IMR-90 (cell line): ENCODE measurements around the gene PPEF2. TPM values are rescaled to one million over a fixed set of nuclear protein-coding genes. Genes with fewer than 3 reads are reported as not detected.
A peak's percentile ranks its signal among the peaks of the same experiment; 100 is the strongest.

Experiments
- ATAC-seq: fragments of 200-7000 bp; cut with Tn5 transposase; 2 replicates; pipeline ENCODE4 v1.9.1; 2020; ENCODE audit warnings: low read depth, mild to moderate bottlenecking, moderate library complexity
- BruUV-seq: library from RNA; stranded (reverse); fragments of 400-500 nt; replicated peaks from 2 replicates; lab custom pipeline; 2021; lab: Mats Ljungman, UMichigan
- CTCF ChIA-PET: fragments of 300-600 bp; formaldehyde crosslinking; extraction: SDS; loops from one replicate; lab custom pipeline; 2021; ENCODE audit warnings: antibody characterized with exemption; lab: Yijun Ruan, JAX
- POLR2A ChIA-PET: fragments of 300-600 bp; sonication (Branson Sonifier 250); formaldehyde crosslinking; loops from one replicate; lab custom pipeline; 2022; ENCODE audit warnings: antibody characterized with exemption; ENCODE audit not compliant: unreplicated experiment; lab: Charles Lee
- DNase-seq: peaks from one replicate; pipeline ENCODE4 v3.0.0; 2013
- H2AFZ ChIP-seq: replicated peaks from 2 replicates; pipeline ENCODE3; 2013; ENCODE audit warnings: low read length, mild to moderate bottlenecking; ENCODE audit not compliant: poor library complexity
- H2AK5ac ChIP-seq: 2 replicates; pipeline ENCODE4 v1.6.1; 2013; ENCODE audit warnings: low read depth, low read length, inconsistent platforms
- H2AK9ac ChIP-seq: replicated peaks from 2 replicates; pipeline ENCODE3; 2013; ENCODE audit warnings: mild to moderate bottlenecking, low read depth, low read length, moderate library complexity; ENCODE audit not compliant: poor library complexity
- H2BK120ac ChIP-seq: 2 replicates; pipeline ENCODE4 v1.6.1; 2013; ENCODE audit warnings: low read depth, low read length, inconsistent platforms
- H2BK15ac ChIP-seq: 3 replicates; pipeline ENCODE4 v1.6.1; 2013; ENCODE audit warnings: low read depth, low read length, inconsistent platforms
- H2BK20ac ChIP-seq: 2 replicates; pipeline ENCODE4 v1.6.1; 2013; ENCODE audit warnings: low read depth, mild to moderate bottlenecking, inconsistent platforms, low read length, moderate library complexity
- H2BK5ac ChIP-seq: 2 replicates; pipeline ENCODE4 v1.6.1; 2013; ENCODE audit warnings: mild to moderate bottlenecking, low read depth, low read length, inconsistent platforms; ENCODE audit not compliant: poor library complexity, severe bottlenecking
- H3K14ac ChIP-seq: replicated peaks from 2 replicates; pipeline ENCODE4 v1.6.1; 2013; ENCODE audit warnings: low read depth, low read length, inconsistent platforms
- H3K18ac ChIP-seq: 2 replicates; pipeline ENCODE4 v1.6.1; 2013; ENCODE audit warnings: low read depth, low read length, control low read depth
- H3K23ac ChIP-seq: 2 replicates; pipeline ENCODE4 v1.6.1; 2013; ENCODE audit warnings: low read depth, low read length, inconsistent platforms
- H3K27ac ChIP-seq: 2 replicates; pipeline ENCODE4 v1.5.1; 2013; ENCODE audit warnings: mild to moderate bottlenecking, control low read depth, low read length; ENCODE audit not compliant: insufficient read depth
- H3K27me3 ChIP-seq: 2 replicates; pipeline ENCODE4 v1.6.1; 2013; ENCODE audit warnings: low read length; ENCODE audit not compliant: control insufficient read depth, insufficient read depth
- H3K36me3 ChIP-seq: 2 replicates; pipeline ENCODE4 v1.6.1; 2013; ENCODE audit warnings: low read length, mixed read lengths; ENCODE audit not compliant: control insufficient read depth, insufficient read depth
- H3K4ac ChIP-seq: 2 replicates; pipeline ENCODE4 v1.6.1; 2013; ENCODE audit warnings: low read depth, low read length, inconsistent platforms
- H3K4me1 ChIP-seq: 2 replicates; pipeline ENCODE4 v1.6.1; 2013; ENCODE audit warnings: low read length, mixed read lengths; ENCODE audit not compliant: control insufficient read depth, insufficient read depth
- H3K4me2 ChIP-seq: 2 replicates; pipeline ENCODE4 v1.6.1; 2013; ENCODE audit warnings: low read depth, mild to moderate bottlenecking, control low read depth, low read length, moderate library complexity
- H3K4me3 ChIP-seq: 2 replicates; pipeline ENCODE4 v1.5.1; 2013; ENCODE audit warnings: low read depth, mild to moderate bottlenecking, control low read depth, low read length, moderate library complexity; ENCODE audit not compliant: insufficient read depth
- H3K56ac ChIP-seq: 2 replicates; pipeline ENCODE4 v1.6.1; 2013; ENCODE audit warnings: low read length, inconsistent platforms; ENCODE audit not compliant: insufficient read depth; ENCODE audit errors: extremely low read depth
- H3K79me1 ChIP-seq, 2 experiments: 2 replicates each; pipeline ENCODE4 v1.6.1; 2013; ENCODE audit warnings: low read length in 2 of 2, inconsistent platforms in 1 of 2, low read depth in 1 of 2
- H3K9ac ChIP-seq: 2 replicates; pipeline ENCODE4 v1.6.1; 2013; ENCODE audit warnings: low read depth, low read length, control low read depth
- H3K9me1 ChIP-seq: 2 replicates; pipeline ENCODE4 v1.6.1; 2013; ENCODE audit warnings: low read length, inconsistent platforms; ENCODE audit not compliant: insufficient read depth
- H3K9me3 ChIP-seq: 2 replicates; pipeline ENCODE4 v1.6.1; 2013; ENCODE audit warnings: low read length; ENCODE audit not compliant: control insufficient read depth, insufficient read depth
- H4K20me1 ChIP-seq: 2 replicates; pipeline ENCODE4 v1.6.1; 2013; ENCODE audit warnings: low read length, inconsistent platforms; ENCODE audit not compliant: insufficient read depth
- H4K5ac ChIP-seq: 2 replicates; pipeline ENCODE4 v1.6.1; 2013; ENCODE audit warnings: mild to moderate bottlenecking, low read depth, low read length, control low read depth
- H4K8ac ChIP-seq, 2 experiments: 2 replicates each; pipeline ENCODE4 v1.6.1; 2013; ENCODE audit warnings: low read depth in 2 of 2, low read length in 2 of 2, control low read depth in 1 of 2, inconsistent platforms in 1 of 2
- H4K91ac ChIP-seq: 2 replicates; pipeline ENCODE4 v1.6.1; 2013; ENCODE audit warnings: low read depth, low read length, inconsistent platforms; ENCODE audit not compliant: insufficient read depth
- CEBPB ChIP-seq: IDR thresholded peaks from 2 replicates; pipeline ENCODE4 v1.6.1; 2012; ENCODE audit warnings: low read depth, low read length, improper control_type of control experiment
- CHD1 ChIP-seq: IDR thresholded peaks from 2 replicates; pipeline ENCODE4 v1.6.1; 2012; ENCODE audit warnings: low read depth, low read length, improper control_type of control experiment
- CTCF ChIP-seq: conservative IDR thresholded peaks from 2 replicates; pipeline ENCODE4 v1.5.1; 2012; ENCODE audit warnings: mild to moderate bottlenecking, low read depth, low read length, improper control_type of control experiment
- ELK1 ChIP-seq: fragments of 150-350 bp; IDR thresholded peaks from 2 replicates; pipeline ENCODE4 v1.6.1; 2016; ENCODE audit warnings: low read depth, mild to moderate bottlenecking, low read length, moderate library complexity, borderline replicate concordance
- FOS ChIP-seq: fragments of 150-350 bp; IDR thresholded peaks from 2 replicates; pipeline ENCODE4 v1.6.1; 2016; ENCODE audit warnings: low read depth, low read length
- MAZ ChIP-seq: IDR thresholded peaks from 2 replicates; pipeline ENCODE4 v1.6.1; 2012; ENCODE audit warnings: low read depth, mild to moderate bottlenecking, low read length, improper control_type of control experiment, moderate library complexity, borderline replicate concordance
- MXI1 ChIP-seq: IDR thresholded peaks from 2 replicates; pipeline ENCODE4 v1.6.1; 2012; ENCODE audit warnings: low read depth, mild to moderate bottlenecking, low read length, moderate library complexity, borderline replicate concordance
- NFE2L2 ChIP-seq: fragments of 150-350 bp; IDR thresholded peaks from 2 replicates; pipeline ENCODE4 v1.6.1; 2016; ENCODE audit warnings: low read depth, mild to moderate bottlenecking, low read length
- POLR2A ChIP-seq: IDR thresholded peaks from 2 replicates; pipeline ENCODE4 v1.6.1; 2012; ENCODE audit warnings: mild to moderate bottlenecking, low read depth, low read length
- RAD21 ChIP-seq: IDR thresholded peaks from 2 replicates; pipeline ENCODE4 v1.6.1; 2012; ENCODE audit warnings: low read length, improper control_type of control experiment
- RCOR1 ChIP-seq: IDR thresholded peaks from 2 replicates; pipeline ENCODE4 v1.6.1; 2012; ENCODE audit warnings: mild to moderate bottlenecking, low read length, improper control_type of control experiment; ENCODE audit not compliant: insufficient replicate concordance
- RFX5 ChIP-seq: IDR thresholded peaks from 2 replicates; pipeline ENCODE4 v1.8.0; 2012; ENCODE audit warnings: low read depth, mild to moderate bottlenecking, low read length, moderate library complexity
- USF2 ChIP-seq: fragments of 150-350 bp; IDR thresholded peaks from 2 replicates; pipeline ENCODE4 v1.6.1; 2017; ENCODE audit warnings: mild to moderate bottlenecking, antibody characterized with exemption, low read length, low read depth
- WGBS, 2 experiments: methylation state at CpG; one replicate each; pipeline versions ENCODE4 v1.1.5 to v1.1.7; 2013; ENCODE audit warnings: missing lambda C conversion rate in 2 of 2; ENCODE audit not compliant: insufficient read length in 1 of 2; ENCODE audit errors: extremely low coverage in 2 of 2; 5-methylcytosine and 5-hydroxymethylcytosine counted together
- dilution Hi-C: fragments of 300-500 bp; cut with HindIII; formaldehyde crosslinking; loops from one replicate; pipeline ENCODE4 v1.14.3; 2018; ENCODE audit warnings: low sequenced_read_pairs; ENCODE audit not compliant: unreplicated experiment
- in situ Hi-C: fragments of 300-500 bp; cut with MboI; formaldehyde crosslinking; loops from 3 replicates; pipeline ENCODE4 v1.14.3; 2019; ENCODE audit warnings: low sequenced_read_pairs, inconsistent platforms, mixed read lengths
- intact Hi-C: fragments of 100-400 bp; cut with micrococcal nuclease; formaldehyde crosslinking; loops from 2 replicates; pipeline ENCODE4 v1.10.0; 2022
- polyA plus RNA-seq, 3 experiments: library from polyadenylated mRNA; depleted of rRNA; stranded (reverse); fragments of >200 nt; gene quantifications; 2 replicates each; pipeline ENCODE4 v1.2.3, GENCODE V29; 2012; ENCODE audit warnings: low replicate concordance in 1 of 3
- total RNA-seq: library from RNA; depleted of rRNA; stranded (reverse); fragments of >200 nt; gene quantifications from 2 replicates; pipeline ENCODE4 v1.2.3, GENCODE V29; 2012

PPEF2 gene
- total and polyA plus RNA-seq, 2 of the 4 experiments (the other 2 are of a cell fraction), result not detected

- ChIA-PET CTCF (interaction anchor here (0.7 to 1.5 kb wide), 4 partner anchors 24 to 52 kb away, joined by 4 to 6 read pairs (median 4); no protein-coding TSS in a partner anchor), POLR2A (interaction anchor here (0.6 kb wide), 1 partner anchor 26 kb away, joined by 7 read pairs; no protein-coding TSS in a partner anchor)
- ATAC-seq, result peak; percentile 73
- Histone ChIP-seq H3K9ac (peak overlapping the region; percentile 48), H3K9me1 (no peaks in the 10 kb centered on the region), H3K18ac (no peak overlapping the region), H2AFZ (peak overlapping the region; percentile 99), H3K4me3 (peak overlapping the region; percentile 53), H2BK5ac (peak overlapping the region; percentile 44), H4K5ac (peak overlapping the region; percentile 50), H3K27me3 (no peaks in the 10 kb centered on the region), H3K14ac (peak overlapping the region; percentile 60), H3K23ac (peak overlapping the region; percentile 68), H3K4me2 (peak overlapping the region; percentile 84), H2BK120ac (peak overlapping the region; percentile 52), H2AK9ac (peak overlapping the region; percentile 92), H4K20me1 (no peaks in the 10 kb centered on the region), H3K79me1 (peaks cover 0 to 11% of the 10 kb centered on the region in 2 experiments; a peak in 1 of 4 replicates), H3K36me3 (no peaks in the 10 kb centered on the region), H2BK15ac (peak overlapping the region; percentile 45; the same call in 1 of the 3 replicates), H2BK20ac (no peak overlapping the region), H3K27ac (peak overlapping the region; percentile 22), H3K9me3 (no peaks in the 10 kb centered on the region), H3K4me1 (no peaks in the 10 kb centered on the region), H2AK5ac (0 out of 2 replicates have a peak overlapping the region, but pooled peaks have one; percentile 0), H4K8ac (peak overlapping the region; percentile 51 to 82; a peak in 2 of 4 replicates), H3K56ac (no peak overlapping the region), H3K4ac (peak overlapping the region; percentile 80), H4K91ac (peak overlapping the region; percentile 82)
- peak; percentile 32 for DNase-seq
- no peak for TF ChIP-seq RCOR1
- TF ChIP-seq RAD21, result no peak
- TF ChIP-seq FOS, result no peak
- TF ChIP-seq MAZ, result 0 out of 2 replicates have a peak, but pooled peaks have one; percentile 12
- no peak for TF ChIP-seq USF2
- no peak for TF ChIP-seq ELK1
- no peak for TF ChIP-seq POLR2A
- peak; percentile 67; the same call in 1 of the 2 replicates for TF ChIP-seq MXI1
- TF ChIP-seq CTCF, result no peak
- TF ChIP-seq CEBPB, result no peak
- TF ChIP-seq NFE2L2, result no peak
- no peak for TF ChIP-seq RFX5
- TF ChIP-seq CHD1, result no peak
- intact Hi-C loops, result loop anchor here (10.0 kb wide), 1 partner anchor 285 kb away; no protein-coding TSS in a partner anchor
- BruUV-seq, result no TSS peak
- dilution Hi-C loops, result no loop called here
- in situ Hi-C loops, result no loop called here
- 1% methylated on average over 41 of the region's 67 CpGs; no CpG with 5 or more reads in 1 of the 2 experiments for WGBS, 2 experiments
These were observed 37.8 kb upstream of the PPEF2 start for GRCh38 chr4:75939890-75940691.
